ENCODE measurements around the gene PTPN6.

The PTPN6 gene

GRCh38 chr12:6909421-6910145 is 41.6 kb upstream of the PTPN6 start:
- no peaks in the 10 kb centered on the region for H3K9me3 ChIP-seq
- no peak for TF ChIP-seq CTCF (IDR thresholded peaks at IDR 0.05)

GRCh38 chr12:6912164-6912935 is 38.8 kb upstream of the PTPN6 start:
- Histone ChIP-seq H3K36me3 (no peaks in the 10 kb centered on the region), H3K4me1 (ENCODE audit: control insufficient read depth in 1 of 2, insufficient read depth in 1 of 2, low read depth in 1 of 2, low read length in 1 of 2) (peaks cover 7 to 13% of the 10 kb centered on the region in 2 experiments), H3K27ac (no peak overlapping the region), H3K27me3 (peaks cover 77% of the 10 kb centered on the region), H3K4me3 (ENCODE audit: low read depth in 1 of 2, low read length in 1 of 2) (no peak overlapping the region), H3K9me3 (no peaks in the 10 kb centered on the region)
- no peak for TF ChIP-seq CTCF (IDR thresholded peaks at IDR 0.05)

More at GRCh38 chr12:6909421-6910145, 41.6 kb upstream of the PTPN6 start:
- H3K36me3 ChIP-seq: no peaks in the 10 kb centered on the region
- peaks cover 9 to 15% of the 10 kb centered on the region in 2 experiments for H3K4me1 ChIP-seq (ENCODE audit: control insufficient read depth in 1 of 2, insufficient read depth in 1 of 2, low read depth in 1 of 2, low read length in 1 of 2)
- no peak overlapping the region for H3K4me3 ChIP-seq (ENCODE audit: low read depth in 1 of 2, low read length in 1 of 2)
- H3K27me3 ChIP-seq: peaks cover 49% of the 10 kb centered on the region
- no peak overlapping the region for H3K27ac ChIP-seq

GRCh38 chr12:6914246-6914946 is 36.8 kb upstream of the PTPN6 start, which contains the start of gene ENO2:
Gene ENO2 (plus strand): TSS chr12:6914580. CDS start chr12:6915833, 1,253 bp downstream.
- no peaks in the 10 kb centered on the region for H3K36me3 ChIP-seq
- TF ChIP-seq CTCF (IDR thresholded peaks at IDR 0.05): no peak

GRCh38 chr12:6914947-6915788 is 36.0 kb upstream of the PTPN6 start:
- H3K27ac ChIP-seq: no peak overlapping the region
- TF ChIP-seq CTCF (IDR thresholded peaks at IDR 0.05): no peak
- no peaks in the 10 kb centered on the region for H3K9me3 ChIP-seq
- peak overlapping the region in 1 of 2 experiments; percentile 44 for H3K4me3 ChIP-seq (ENCODE audit: low read depth in 1 of 2, low read length in 1 of 2)
- no peaks in the 10 kb centered on the region for H3K36me3 ChIP-seq
- peaks cover 7 to 13% of the 10 kb centered on the region in 2 experiments for H3K4me1 ChIP-seq (ENCODE audit: control insufficient read depth in 1 of 2, insufficient read depth in 1 of 2, low read depth in 1 of 2, low read length in 1 of 2)
- peaks cover 91% of the 10 kb centered on the region for H3K27me3 ChIP-seq

More at GRCh38 chr12:6914246-6914946, 36.8 kb upstream of the PTPN6 start, which contains the start of gene ENO2:
- Histone ChIP-seq H3K9me3 (no peaks in the 10 kb centered on the region), H3K27ac (no peak within 1 kb of the TSS), H3K4me3 (ENCODE audit: low read depth in 1 of 2, low read length in 1 of 2) (peak within 1 kb of the TSS in 1 of 2 experiments; percentile 44), H3K4me1 (ENCODE audit: control insufficient read depth in 1 of 2, insufficient read depth in 1 of 2, low read depth in 1 of 2, low read length in 1 of 2) (peaks cover 7 to 13% of the 10 kb centered on the region in 2 experiments), H3K27me3 (peaks cover 89% of the 10 kb centered on the region)

All from neutrophil (primary cell).